ELF-1 (cell line): Measurements from ENCODE around the gene ALLC.

Experiments
- DNase-seq: peaks from one replicate; pipeline ENCODE4 v3.0.0-alpha.2; 2016; ENCODE audit warnings: low read depth, low spot score

The ALLC gene

DNA sequence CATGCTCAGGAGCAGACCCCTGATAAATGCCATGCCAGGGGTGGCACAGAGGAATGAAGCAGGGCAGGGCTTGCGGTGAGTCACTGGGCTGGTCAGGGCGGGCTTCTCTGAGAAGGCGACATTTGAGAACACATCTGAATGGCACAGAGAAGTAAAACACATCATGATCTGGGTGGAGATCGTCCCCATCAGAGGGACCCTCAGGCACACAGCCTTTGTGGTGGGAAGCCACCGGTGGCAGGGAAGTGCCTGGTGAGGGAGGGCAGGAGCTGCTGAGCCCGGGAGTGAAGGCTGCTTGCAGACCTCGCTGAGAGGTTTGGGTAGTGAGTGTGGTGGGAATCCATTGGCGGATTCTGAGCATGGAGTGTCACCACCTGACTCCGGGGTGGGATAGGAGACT is 89.8 kb downstream of the ALLC start:
- DNase-seq = no peak

DNA sequence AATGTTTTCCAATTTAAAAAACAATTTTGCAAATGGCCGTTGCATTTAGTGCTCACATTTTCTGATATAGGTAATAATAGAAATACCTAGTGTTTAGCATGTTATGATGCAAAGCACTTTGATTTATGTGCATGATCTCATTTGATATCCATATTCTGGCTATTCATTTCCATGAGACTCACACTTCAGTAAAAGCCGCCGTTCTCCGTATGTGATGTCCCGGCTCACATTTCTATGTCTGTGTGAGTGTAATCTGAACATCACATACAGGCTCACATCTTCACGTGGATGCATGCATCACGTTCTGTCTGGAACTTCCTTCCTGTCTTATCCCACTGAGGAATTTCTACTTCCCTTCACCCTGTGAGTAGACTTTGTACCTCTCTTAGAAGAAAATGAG is 91.2 kb downstream of the ALLC start:
- no peak for DNase-seq

DNA sequence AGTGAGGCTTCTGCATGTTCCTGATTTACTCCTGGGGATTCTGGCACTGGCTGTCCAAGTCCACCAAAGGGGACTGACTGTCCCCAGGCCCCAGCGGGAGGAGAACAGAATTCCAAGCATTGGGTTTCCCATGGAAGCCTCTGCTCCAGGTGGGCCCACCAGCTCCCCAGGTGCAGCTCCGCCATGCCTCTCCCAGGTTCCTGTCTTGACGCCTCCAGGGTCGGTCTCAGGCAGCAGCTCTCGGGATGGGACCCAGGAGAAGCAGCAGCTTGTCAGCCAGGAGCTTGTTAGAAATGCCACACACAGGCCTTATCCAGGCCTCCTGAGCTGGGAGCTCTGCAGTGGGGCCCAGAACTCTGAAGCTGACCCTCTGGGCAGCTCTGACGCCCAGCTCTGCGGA is 93.3 kb downstream of the ALLC start:
- no peak for DNase-seq

DNA sequence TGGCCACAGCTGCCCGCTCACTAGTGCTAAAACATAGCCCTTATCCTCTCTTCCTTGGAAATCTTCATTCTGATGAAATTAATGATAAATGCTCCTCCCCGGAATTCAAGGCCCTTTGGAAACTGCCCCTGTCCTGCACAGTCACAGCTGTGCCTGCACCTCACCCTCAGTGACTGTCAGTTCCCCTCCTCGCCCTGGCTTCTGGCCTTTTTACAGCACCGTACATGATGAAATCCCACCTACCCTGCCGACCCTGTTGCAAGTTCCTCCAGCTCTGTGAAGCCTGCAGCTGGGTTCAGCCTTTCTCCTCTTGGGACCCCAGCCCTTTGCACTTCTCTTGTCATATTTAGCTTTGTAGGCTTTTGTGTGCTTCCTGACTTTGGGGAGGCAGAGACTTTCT is 93.8 kb downstream of the ALLC start:
- no peak for DNase-seq
